ENCODE data around the gene MACROD2.
"Not testable (repeated sequence)": the region's sequence is repeated elsewhere in the genome, so short reads cannot be mapped to it uniquely, and the experiment has no call there.

MACROD2 gene

GRCh38 chr20:15336011-15336410 lies 1340.7 kb downstream of the MACROD2 start:
- DNase-seq: no peak

DNA sequence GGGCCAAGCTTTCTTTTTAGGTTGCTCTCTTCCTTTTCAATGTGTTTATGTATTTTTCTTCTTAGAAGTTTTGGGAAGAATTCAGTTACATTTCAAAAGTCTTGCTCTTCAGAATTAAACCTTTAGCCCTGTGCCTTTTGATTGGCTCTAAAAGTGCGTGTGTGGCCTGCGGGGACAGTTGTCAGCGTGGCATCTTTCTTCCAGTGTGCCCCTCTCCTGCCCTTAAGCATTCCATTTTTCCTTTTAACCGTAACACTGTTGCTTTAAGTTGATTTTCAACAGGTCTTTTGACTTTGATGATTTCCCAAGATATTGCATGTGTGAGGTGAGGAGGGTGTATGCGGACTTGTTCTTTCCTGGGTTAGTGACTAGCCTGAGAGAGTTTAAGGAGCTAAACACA lies 1341.2 kb downstream of the MACROD2 start:
- DNase-seq: no peak

- no peak for DNase-seq
These were observed 1343.9 kb downstream of the MACROD2 start for GRCh38 chr20:15339264-15339663.

DNA sequence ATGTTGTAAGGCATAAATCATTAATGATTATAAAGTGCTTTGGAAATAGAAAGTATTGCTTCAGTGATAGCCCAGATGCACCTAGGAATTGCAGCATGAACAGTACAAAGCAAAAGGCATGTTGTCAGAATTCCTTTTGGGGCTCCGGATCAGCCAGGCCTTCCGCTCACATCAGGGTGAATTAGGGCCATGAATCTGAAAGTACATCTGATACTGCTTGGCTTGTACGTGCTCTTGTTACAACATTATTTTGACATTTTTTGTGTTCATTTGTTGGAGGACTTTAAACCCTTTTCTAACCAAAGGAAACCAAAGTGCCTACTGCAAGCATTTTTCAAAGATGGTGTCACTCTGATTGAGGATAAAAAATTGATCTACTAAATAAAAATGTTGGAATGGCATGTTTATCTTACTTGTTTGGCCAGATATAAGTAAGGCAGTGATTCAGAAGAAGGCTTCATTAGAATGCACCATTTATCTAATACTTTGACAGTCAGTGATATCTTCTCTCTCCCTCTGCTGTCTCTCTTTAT lies 1347.7 kb downstream of the MACROD2 start:
- DNase-seq: no peak

- DNase-seq: no peak
These were observed 1350.0 kb downstream of the MACROD2 start for GRCh38 chr20:15345287-15345686.

GRCh38 chr20:15346657-15347280 lies 1351.5 kb downstream of the MACROD2 start:
- DNase-seq: no peak

DNA sequence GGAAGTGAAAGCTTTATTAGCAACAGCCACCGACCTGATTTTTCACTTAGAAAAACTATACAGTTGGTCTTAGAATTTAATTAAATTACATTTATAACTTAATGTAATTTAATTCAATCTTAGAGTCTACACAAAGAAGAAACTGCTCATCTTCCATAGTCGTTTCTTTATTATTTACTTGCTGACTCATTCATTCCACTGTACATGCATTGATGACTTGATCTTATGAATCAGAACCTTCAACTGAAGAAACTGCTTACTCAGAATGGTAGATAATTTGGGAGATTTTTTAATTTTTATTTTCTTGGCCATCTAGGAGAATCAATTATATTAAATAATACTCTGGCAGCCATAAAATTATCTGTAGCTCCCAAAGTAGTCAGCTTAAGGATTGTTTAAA lies 1363.7 kb downstream of the MACROD2 start:
- no peak for DNase-seq

GRCh38 chr20:15362849-15363248 lies 1367.5 kb downstream of the MACROD2 start:
- DNase-seq: no peak

GRCh38 chr20:15364781-15365180 lies 1369.5 kb downstream of the MACROD2 start:
- DNase-seq: no peak

- no peak for DNase-seq
These were observed 1375.1 kb downstream of the MACROD2 start for GRCh38 chr20:15370370-15370769.

DNA sequence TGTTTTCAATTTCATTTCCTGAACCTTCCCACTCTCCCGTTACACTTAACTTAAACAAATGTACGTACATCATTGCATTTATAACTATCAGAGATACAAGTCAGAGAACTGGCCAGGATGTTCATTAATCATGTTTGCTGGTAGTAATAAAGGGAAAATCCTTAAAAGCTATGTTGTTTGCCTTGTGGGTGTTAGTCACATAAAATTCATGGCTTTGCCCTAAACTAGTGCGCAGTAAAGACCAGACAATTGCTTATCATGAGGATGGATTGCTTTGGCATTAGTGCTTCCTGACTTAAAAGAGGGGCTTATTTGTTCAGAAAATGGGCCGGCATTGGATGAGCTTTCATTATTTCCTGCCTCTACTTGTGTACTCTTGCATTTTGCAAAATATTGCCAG lies 1379.4 kb downstream of the MACROD2 start:
- DNase-seq: no peak

DNA sequence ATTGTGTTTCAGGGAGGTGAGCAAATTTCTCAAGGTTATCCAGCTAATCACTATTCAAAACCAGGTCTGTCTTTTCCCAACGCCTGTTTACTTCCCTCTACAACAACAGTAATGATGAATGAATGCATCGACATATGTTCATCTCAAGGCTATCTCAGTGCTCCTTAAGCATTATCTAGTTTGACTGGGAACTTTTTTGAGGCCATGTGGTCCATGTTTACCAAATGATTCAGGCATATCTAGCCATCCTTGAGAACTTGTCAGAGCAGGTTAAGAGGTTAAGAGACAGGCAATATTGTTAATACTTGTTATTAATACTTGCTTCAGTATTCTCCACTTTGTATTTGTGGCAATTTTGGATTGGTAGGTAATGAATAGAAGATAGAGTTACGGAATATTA lies 1380.5 kb downstream of the MACROD2 start:
- DNase-seq: no peak

DNA sequence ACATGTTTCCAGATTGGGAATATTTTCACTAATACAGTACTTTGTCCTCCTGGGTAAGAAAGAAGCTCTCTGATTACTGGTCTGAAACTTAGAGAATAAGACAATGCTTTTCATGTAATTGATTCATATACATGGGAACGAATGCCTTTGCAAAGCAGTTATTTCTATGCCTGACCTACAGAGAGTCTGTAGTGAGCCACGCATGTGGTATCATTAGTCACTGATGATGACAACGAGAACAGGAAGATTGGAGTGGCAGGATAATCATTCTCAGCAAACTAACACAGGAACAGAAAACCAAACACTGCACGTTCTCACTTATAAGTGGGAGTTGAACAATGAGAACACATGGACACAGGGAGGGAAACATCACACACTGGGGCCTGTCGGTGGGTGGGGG lies 1382.3 kb downstream of the MACROD2 start:
- DNase-seq: not testable (repeated sequence)

DNA sequence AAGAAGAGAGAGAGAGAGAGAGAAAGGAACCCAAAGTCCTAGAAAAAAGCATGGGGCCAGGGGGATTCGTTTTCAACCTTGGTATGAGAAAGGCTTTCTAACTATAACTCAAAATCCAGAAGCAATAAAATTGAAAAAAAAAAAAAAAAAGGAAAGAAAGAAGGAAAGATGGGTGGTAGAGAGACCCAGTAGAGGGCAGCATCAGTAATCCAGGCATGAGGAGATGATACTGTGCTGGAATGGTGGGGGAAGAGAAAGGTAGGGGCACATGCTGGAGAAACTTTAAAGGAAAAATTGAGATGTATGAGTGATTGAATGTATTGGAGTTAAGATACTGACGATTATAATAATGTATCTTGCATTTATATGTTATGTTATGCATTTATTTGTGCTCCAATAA lies 1382.8 kb downstream of the MACROD2 start:
- DNase-seq: no peak

DNA sequence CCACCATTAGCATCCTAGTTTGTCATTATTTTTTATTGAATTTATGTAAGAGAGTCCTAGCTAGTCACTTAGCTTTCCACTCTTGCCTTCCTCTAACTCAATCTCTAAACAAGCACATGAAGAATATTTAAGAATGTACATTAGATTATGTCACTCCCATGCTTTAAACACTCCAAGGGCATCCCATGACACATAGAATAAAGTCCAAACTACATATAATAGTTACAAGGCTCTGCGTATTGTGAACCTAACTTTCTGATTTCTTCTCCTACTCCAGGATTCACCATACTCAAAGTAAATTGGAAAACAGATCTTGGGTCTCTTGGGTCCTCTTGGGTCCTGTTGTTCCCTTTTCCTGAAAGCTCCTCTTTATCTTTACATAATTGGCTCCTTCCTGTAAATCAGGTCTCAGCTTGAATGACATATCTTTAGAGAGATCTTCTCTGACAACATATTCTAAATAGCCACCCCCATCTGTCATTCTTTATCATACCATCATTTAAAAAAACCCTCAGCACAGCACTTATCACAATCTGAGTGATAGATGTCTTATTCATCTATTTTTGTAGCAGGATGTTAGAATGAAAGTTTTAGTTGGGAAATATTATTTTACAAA lies 1384.5 kb downstream of the MACROD2 start:
- no peak for DNase-seq

DNA sequence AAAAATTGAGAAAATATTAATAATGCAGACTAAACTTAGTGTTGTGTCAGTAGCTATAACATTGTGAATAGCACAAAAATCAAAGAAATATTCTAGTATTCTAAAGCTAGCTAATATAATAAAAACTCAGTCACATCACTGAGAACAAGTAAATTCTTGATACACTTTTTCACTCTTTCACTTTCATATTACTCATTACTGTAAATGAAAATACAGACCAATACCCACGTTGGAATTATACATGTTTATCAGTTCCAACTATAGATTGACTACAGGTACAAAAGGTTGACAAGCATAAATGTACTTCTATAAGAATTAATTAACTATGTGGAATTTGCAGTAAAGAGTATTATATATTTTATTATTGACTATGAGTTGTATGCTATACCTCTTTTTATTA lies 1385.5 kb downstream of the MACROD2 start:
- no peak for DNase-seq

DNA sequence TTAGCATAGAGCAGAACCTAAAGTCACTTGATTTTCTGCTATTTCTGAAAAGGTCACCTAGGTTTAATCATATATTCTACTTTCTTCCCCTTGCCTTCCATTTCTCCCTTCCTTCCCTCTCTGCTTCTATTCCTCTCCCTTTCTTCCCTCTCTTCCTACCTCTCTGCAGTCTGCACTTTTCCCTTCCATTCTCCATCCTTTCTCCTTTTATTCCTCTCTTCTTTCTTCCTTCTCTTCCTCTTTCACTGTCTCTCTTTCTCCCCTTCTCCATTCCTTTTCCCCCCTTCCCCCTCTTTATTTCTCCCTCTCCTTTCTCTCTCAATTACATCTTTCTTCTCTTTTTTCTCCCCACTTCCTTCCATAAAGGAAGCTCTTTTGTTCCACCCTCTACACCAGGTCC lies 1391.9 kb downstream of the MACROD2 start:
- no peak for DNase-seq

DNA sequence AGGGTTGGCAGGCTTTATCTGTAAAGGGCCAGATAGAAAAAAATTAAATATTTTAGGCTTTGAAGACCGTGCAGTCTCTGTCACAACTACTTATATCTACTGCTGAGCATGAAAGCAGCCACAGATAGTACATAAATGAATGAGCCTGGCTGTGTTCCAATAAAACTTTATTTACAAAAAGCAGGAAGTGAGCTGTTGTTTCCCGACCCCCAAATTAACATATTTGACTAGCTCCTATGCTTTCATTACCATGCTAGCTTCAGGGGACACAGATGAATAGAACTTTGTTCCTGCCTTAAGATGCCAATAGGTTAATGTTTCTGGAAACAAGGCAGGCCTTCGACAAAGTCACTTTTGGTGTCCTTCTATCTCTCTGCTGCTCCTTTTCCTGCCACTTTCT lies 1400.1 kb downstream of the MACROD2 start:
- DNase-seq: no peak

GRCh38 chr20:15396026-15396425 lies 1400.7 kb downstream of the MACROD2 start:
- no peak for DNase-seq

DNA sequence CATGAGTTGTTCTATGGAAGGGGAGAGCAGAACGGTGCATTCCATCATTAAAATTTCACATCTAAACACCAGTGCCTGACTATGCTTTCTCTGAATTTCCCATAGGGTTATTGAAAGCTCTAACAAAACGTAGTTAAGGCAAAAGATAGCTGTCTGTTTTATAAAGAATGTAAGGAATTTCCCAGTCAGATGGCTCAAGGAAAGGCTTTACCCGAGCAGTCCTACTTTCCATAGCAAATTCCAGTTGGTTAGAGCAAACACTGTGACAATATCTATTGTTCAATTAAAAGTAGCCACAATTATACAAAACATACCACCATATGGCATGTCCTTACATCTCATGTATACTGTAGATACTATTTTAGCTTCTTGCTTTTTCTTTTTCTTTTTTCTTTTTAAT lies 1401.6 kb downstream of the MACROD2 start:
- no peak for DNase-seq

- DNase-seq: no peak
These were observed 1404.5 kb downstream of the MACROD2 start for GRCh38 chr20:15399781-15400180.

- no peak for DNase-seq
These were observed 1410.8 kb downstream of the MACROD2 start for GRCh38 chr20:15406072-15406471.

DNA sequence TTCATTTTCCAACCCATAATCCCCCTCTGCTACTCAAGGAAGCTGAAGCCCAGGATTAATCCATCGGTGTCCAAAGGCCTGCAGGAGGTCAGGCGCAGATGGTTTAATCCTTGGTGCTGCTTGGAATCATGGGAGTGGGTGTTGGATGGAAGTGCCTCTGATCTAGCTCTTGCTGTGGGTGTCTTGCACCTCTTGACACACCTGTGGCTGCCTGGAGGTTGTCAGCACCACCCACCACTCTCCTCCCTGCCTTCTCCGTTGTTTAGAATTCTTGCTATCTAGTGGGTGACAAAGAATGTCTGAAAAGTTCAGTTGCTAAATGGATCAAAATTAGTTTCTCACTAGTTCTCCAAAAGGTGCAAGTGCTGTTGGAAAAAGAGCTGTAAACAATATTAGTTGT lies 1416.5 kb downstream of the MACROD2 start:
- DNase-seq: no peak

- no peak for DNase-seq
These were observed 1420.6 kb downstream of the MACROD2 start for GRCh38 chr20:15415908-15416307.

GRCh38 chr20:15419856-15420255 lies 1424.5 kb downstream of the MACROD2 start:
- DNase-seq: no peak

Data from NCI-H748 treated with DMSO at 0.1 percent for 48 hours (cell line).